GM19035 (cell line): ENCODE measurements around the gene HORMAD2.
"Not testable (repeated sequence)": the region's sequence is repeated elsewhere in the genome, so short reads cannot be mapped to it uniquely, and the experiment has no call there.

Experiments
- ATAC-seq: cut with Tn5 transposase; IDR thresholded peaks from one replicate; pipeline ENCODE4 v1.9.1; 2021; ENCODE audit not compliant: unreplicated experiment

Gene HORMAD2

GRCh38 chr22:30056015-30056414 lies 24.2 kb upstream of the HORMAD2 start:
- no peak for ATAC-seq

DNA sequence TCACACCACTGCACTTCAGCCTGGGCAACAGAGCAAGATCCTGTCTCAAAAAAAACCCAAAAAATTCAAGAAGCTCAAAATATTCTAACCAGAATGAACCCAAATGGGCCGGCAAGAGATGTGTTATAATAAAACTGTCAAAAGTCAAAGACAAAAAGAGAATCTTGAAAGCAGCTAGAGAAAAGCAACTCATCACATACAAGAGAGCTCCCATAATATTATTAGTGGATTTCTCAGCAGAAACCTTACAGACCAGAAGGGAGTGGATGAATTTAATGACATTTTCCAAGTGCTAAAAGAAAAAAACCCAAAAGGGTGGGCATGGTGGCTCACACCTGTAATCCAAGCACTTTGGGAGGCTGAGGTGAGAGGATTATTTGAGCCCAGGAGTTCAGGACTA lies 22.9 kb upstream of the HORMAD2 start:
- no peak for ATAC-seq

DNA sequence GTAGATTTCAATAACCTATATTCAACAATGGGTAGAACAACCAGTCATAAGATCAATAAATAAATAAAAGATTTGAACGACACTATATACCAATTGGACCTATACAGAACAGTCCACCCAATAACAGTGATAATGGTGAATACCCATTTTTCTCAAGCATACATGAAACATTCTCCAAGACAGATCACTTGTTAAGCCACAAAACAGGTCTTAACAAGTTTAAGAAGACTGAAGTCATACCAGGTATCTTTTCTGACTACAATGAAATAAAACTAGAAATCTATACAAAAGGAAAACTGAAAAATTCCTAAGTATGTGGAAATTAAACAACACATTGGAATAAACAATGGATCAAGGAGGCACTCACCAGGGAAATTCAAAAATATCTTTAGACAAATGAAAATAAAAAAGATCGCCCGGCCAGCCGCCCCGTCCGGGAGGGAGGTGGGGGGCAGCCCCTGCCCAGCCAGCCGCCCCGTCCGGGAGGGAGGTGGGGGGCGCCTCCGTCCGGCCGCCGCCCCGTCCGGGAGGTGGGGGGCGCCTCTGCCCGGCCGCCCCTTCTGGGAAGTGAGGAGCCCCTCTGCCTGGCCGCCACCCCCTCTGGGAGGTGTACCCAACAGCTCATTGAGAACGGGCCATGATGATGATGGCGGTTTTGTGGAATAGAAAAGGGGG lies 20.8 kb upstream of the HORMAD2 start:
- ATAC-seq = not testable (repeated sequence)

DNA sequence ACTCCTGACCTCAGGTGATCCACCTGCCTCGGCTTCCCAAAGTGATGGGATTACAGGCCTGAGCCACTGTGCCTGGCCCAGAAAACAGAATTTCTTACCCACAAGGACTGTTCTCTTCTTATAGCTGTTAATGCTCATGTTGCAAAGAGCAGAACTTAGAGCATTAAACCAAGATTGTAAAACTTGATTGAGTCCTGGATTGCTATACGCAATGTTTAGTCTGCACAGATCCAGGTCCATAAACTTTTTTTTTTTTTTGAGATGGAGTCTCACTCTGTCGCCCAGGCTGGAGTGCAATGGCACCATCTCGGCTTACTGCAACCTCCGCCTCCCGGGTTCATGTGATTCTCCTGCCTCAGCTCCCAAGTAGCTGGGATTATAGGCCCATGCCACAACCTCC lies 19.2 kb upstream of the HORMAD2 start:
- not testable (repeated sequence) for ATAC-seq

- no peak for ATAC-seq
These were observed 18.0 kb upstream of the HORMAD2 start for GRCh38 chr22:30062259-30062658.

- no peak for ATAC-seq
These were observed 17.3 kb upstream of the HORMAD2 start for GRCh38 chr22:30062950-30063349.

GRCh38 chr22:30064172-30064571 lies 16.1 kb upstream of the HORMAD2 start:
- no peak for ATAC-seq

GRCh38 chr22:30073743-30074142 lies 6.5 kb upstream of the HORMAD2 start:
- ATAC-seq = no peak

DNA sequence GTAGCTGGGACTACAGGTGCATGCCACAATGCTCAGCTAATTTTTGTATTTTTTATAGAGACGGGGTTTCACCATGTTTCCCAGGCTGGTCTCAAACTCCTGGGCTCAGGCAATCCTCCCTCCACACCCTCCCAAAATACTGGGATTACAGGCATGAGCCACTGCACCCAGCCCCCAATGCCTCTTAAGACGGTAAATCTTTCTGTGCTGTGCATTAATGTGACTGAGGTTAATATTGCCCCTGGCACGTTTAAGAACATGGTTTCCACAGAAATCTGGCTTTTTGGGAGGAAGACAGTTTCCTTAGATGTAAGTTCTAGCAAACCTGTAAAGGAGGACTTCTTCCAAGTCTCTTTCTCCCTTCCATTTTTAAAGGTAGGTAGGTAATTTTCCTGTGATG lies 6.1 kb upstream of the HORMAD2 start:
- ATAC-seq = no peak

DNA sequence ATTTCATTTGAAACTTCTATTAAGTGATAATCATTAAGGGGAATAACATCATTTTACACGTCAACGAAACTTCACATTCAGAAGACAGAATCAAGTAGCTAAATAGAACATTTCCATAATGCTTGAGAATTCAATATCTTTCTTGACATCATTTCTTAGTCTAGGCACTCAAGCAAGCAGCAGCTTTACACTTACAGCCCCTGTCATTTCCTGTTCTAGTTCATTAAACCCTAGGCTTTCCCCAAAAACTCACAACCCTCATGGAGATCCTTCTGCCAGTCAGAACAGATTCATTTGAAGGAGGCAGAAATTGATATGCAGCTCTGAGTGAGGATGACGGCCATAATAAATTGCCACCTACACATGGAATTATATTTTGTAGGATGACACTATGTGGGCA lies 5.3 kb upstream of the HORMAD2 start:
- no peak for ATAC-seq

GRCh38 chr22:30077279-30077880 lies 2.9 kb upstream of the HORMAD2 start:
- ATAC-seq = no peak

DNA sequence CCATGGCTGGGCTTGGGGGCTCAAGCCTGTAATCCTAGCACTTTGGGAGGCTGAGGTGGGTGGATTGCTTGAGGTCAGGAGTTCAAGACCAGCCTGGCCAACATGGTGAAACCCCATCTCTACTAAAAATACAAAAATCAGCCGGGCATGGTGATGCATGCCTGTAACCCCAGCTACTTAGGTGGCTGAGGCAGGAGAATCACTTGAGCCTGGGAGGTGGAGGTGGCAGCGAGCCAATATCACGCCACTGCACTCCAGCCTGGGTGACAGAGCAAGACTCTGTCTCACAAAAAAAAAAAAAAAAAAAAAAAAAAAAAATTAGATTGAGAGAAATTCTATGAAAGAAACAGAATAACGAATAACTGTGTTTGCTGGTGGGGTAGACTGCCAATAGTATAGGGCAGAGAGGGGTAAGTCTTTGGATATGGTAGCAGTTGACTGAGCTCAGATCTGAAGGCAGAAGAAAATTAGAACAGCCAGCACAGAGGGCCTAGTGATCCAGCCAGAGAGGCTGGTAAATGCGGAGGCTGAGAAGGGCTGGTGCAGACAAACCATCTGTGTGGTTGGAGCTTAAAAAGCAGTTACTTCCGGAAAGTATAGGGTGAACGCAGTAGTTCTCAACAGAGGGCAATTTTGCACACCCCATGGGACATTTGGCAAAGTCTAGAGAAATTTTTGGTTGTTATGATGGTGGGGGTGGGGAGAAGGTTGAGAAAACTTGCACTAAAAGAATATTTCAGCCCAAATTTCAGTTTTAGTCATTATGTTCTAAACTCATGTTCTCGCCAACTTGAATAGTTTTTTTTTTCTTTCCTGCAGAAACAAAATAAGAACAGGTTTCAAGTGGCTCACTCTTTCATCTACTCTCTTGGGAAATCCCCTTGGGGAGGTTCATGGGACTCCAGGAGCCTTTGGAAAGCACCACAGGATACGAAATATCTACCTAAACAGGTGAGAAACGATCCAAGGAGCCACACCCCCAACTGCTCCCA lies 1.6 kb upstream of the HORMAD2 start:
- ATAC-seq = no peak

DNA sequence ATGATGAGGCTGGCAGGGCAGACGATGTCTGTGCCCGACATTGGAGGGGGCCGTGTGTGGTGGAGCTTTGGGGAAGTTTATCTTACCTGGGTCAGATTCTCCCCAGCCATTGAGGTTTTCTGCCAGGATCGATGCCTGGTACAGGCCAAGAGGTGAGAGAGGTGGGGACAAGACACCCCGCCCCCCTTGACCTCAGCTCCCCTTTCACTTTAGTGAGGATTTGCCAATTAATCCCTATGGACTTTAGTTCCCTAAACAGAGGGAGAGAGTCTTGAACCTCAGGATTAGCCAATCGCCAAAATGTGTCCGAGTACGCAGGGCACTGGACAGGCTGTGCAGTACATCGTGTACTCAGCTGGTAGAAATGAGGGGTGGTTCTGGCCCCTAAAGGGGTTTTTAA lies 541 bp downstream of the HORMAD2 start:
- no peak for ATAC-seq

DNA sequence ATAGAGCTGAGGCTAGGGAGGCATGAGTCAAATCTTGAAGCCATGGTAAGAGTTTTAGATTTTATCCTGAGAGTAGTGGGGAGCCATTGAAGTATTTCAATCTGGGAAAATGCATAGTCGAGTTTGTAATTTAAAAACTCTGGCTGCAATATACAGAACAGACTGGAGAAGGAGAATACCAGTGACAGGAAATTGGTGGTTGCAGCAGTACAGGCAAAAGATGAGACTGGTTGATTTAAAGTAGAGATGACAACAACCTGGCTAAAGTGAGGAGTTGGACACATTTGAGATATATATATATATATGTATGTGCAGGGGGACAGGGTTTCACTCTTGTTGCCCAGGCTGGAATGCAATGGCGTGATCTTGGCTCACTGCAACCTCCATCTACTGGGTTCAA lies 6.2 kb downstream of the HORMAD2 start:
- ATAC-seq = no peak

DNA sequence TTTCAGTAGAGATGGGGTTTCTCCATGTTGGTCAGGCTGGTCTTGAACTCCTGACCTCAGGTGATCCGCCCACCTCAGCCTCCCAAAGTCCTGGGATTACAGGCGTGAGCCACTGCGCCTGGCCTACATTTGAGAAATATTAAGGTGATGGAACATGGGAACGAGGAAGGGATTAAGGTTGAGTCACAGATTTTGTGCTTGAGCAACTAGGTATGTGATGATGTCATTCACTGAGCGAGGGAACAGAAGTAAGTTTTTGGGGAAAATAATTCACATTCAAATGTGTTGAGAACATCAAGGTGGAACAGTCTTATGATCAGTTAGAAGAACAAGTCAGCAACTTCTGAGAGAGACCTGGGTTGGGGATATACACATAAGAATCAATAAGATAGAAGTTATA lies 6.8 kb downstream of the HORMAD2 start:
- not testable (repeated sequence) for ATAC-seq

GRCh38 chr22:30087611-30088010 lies 7.3 kb downstream of the HORMAD2 start:
- ATAC-seq = no peak

DNA sequence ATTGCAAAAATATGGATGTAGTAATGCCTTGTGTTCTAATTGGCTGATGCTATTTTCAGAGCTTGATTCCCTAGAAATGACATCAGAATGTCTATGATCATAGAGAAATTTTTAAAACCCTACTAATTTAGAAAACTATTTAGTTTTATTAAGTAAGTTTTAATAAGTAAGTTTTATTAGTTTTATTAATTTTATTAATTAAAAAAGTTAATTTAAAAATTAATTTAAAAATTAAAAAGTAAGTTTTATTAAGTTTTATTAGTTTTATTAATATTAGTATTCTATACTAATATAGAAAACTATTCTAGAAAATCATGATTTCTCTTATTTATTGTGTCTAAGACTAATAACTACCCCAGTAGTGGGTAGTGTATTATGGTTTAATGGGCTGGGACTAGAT lies 8.2 kb downstream of the HORMAD2 start:
- no peak for ATAC-seq

GRCh38 chr22:30089655-30089974 lies 9.4 kb downstream of the HORMAD2 start:
- no peak for ATAC-seq

- no peak for ATAC-seq
These were observed 12.4 kb downstream of the HORMAD2 start for GRCh38 chr22:30092686-30093085.

DNA sequence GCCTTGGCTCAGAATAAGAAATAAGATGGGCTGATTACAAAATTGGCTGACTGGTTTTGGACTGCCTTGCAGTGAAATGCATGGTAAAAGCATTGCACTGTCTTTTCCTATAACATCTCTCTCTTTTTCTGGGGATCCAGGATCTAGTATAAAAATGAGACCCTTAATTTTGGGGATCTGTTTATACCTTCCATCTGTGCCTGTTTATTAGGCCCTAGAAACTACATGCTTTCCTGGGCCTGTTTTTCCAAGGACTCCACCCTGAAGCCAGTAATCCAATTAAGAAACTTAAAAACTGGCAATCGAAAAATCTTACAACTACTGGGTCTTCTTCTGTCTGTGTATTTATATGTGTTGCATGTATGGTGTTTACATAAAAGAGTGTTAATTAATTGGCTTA lies 14.5 kb downstream of the HORMAD2 start:
- ATAC-seq = no peak

DNA sequence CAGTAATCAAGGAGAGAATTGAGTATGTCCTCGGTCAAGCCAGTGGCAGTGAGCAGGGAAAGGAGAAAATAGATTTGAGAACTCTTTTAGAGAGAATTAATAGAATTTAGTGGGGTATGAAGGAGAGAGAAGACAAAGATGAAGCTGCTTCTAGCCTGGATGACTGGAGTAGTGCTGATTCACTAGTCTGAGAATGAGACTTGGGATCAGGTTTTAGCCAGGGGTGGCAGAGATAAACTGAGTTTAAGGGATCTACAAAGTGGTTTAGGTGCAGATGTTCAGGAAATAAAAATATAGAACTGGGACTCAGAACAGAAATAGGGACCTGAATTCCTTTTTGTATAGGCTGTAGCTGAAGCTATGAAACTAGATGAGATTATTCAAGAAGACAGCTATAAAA lies 17.6 kb downstream of the HORMAD2 start:
- ATAC-seq = no peak

DNA sequence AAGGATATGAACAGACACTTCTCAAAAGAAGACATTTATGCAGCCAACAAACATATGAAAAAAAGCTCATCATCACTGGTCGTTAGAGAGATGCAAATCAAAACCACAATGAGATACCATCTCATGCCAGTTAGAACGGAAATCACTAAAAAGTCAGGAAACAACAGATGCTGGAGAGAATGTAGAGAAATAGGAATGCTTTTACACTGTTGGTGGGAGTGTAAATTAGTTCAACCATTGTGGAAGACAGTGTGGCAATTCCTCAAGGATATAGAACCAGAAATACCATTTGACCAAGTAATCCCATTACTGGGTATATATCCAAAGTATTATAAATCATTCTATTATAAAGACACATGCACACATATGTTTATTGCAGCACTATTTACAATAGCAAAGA lies 20.5 kb downstream of the HORMAD2 start:
- not testable (repeated sequence) for ATAC-seq
